HG03108 (cell line): ENCODE results near the gene CLEC11A.

Experiments used
- ATAC-seq: cut with Tn5 transposase; IDR thresholded peaks from one replicate; pipeline ENCODE4 v1.9.1; 2021; ENCODE audit warnings: moderate library complexity; ENCODE audit not compliant: unreplicated experiment

The CLEC11A gene

GRCh38 chr19:50703915-50704796 lies 19.0 kb upstream of the CLEC11A start:
- no peak for ATAC-seq

- no peak for ATAC-seq
These were observed 17.6 kb upstream of the CLEC11A start for GRCh38 chr19:50705422-50706019.

- no peak for ATAC-seq
These were observed 16.8 kb upstream of the CLEC11A start for GRCh38 chr19:50706387-50706786.

- no peak for ATAC-seq
These were observed 14.8 kb upstream of the CLEC11A start for GRCh38 chr19:50708179-50708879.

- no peak for ATAC-seq
These were observed 13.1 kb upstream of the CLEC11A start for GRCh38 chr19:50710094-50710493.

GRCh38 chr19:50710612-50711011 lies 12.6 kb upstream of the CLEC11A start:
- no peak for ATAC-seq

GRCh38 chr19:50711196-50711595 lies 12.0 kb upstream of the CLEC11A start:
- no peak for ATAC-seq

- ATAC-seq = no peak
These were observed 11.4 kb upstream of the CLEC11A start for GRCh38 chr19:50711805-50712204.

GRCh38 chr19:50712833-50713232 lies 10.3 kb upstream of the CLEC11A start:
- ATAC-seq = no peak

- ATAC-seq = no peak
These were observed 9.5 kb upstream of the CLEC11A start for GRCh38 chr19:50713556-50714236.

- no peak for ATAC-seq
These were observed 6.8 kb upstream of the CLEC11A start for GRCh38 chr19:50716178-50717025.

GRCh38 chr19:50717026-50717723 lies 6.0 kb upstream of the CLEC11A start:
- ATAC-seq = no peak

GRCh38 chr19:50717891-50718254 lies 5.3 kb upstream of the CLEC11A start:
- ATAC-seq = no peak

GRCh38 chr19:50718255-50719118 lies 4.7 kb upstream of the CLEC11A start:
- no peak for ATAC-seq

- ATAC-seq = no peak
These were observed 4.1 kb upstream of the CLEC11A start for GRCh38 chr19:50719119-50719435.

GRCh38 chr19:50719566-50719965 lies 3.6 kb upstream of the CLEC11A start, which contains the start of gene SHANK1:
Gene SHANK1, minus strand, starts transcription at chr19:50719802. Its CDS starts 2,883 bp downstream, at chr19:50716919.
- no peak for ATAC-seq

GRCh38 chr19:50720181-50720920 lies 2.8 kb upstream of the CLEC11A start:
- ATAC-seq = no peak

- ATAC-seq = no peak
These were observed 2.2 kb upstream of the CLEC11A start for GRCh38 chr19:50720921-50721381.
